DND-41 (cell line): ENCODE results near the gene ADAMTS15.

Experiments used
- ATAC-seq: fragments of 200-7000 bp; cut with Tn5 transposase; 3 replicates; pipeline ENCODE4 v1.9.1; 2021; ENCODE audit warnings: low read depth; ENCODE audit not compliant: insufficient read depth
- DNase-seq: peaks from one replicate; pipeline ENCODE4 v3.0.0-alpha.2; 2020
- H2AFZ ChIP-seq: 2 replicates; pipeline ENCODE4 v1.6.0; 2012; ENCODE audit warnings: low read depth, low read length
- H3K27ac ChIP-seq: 2 replicates; pipeline ENCODE4 v1.5.1; 2012; ENCODE audit warnings: low read length, inconsistent platforms
- H3K27me3 ChIP-seq: fragments of 200-600 bp; sonication (generic); 2 replicates; pipeline ENCODE4 v1.6.0; 2012; ENCODE audit warnings: low read length, mild to moderate bottlenecking, inconsistent platforms; ENCODE audit not compliant: insufficient read depth, poor library complexity
- H3K36me3 ChIP-seq: 2 replicates; pipeline ENCODE4 v1.5.1; 2012; ENCODE audit warnings: low read length, inconsistent platforms; ENCODE audit not compliant: insufficient read depth
- H3K4me1 ChIP-seq: 2 replicates; pipeline ENCODE4 v1.5.1; 2012; ENCODE audit warnings: mild to moderate bottlenecking, low read length; ENCODE audit not compliant: insufficient read depth
- H3K4me2 ChIP-seq: 2 replicates; pipeline ENCODE4 v1.6.0; 2012; ENCODE audit warnings: mild to moderate bottlenecking, moderate library complexity, low read length, inconsistent platforms; ENCODE audit not compliant: insufficient read depth
- H3K4me3 ChIP-seq, 2 experiments: fragments of 200-600 bp in 1 of 2; shearing (Covaris generic) in 1 of 2; 2 replicates each; pipeline ENCODE4 v1.5.1; 2012 to 2016; ENCODE audit warnings: inconsistent platforms in 2 of 2, low read length in 2 of 2, mild to moderate bottlenecking in 2 of 2, low read depth in 1 of 2, moderate library complexity in 1 of 2
- H3K79me2 ChIP-seq: 2 replicates; pipeline ENCODE4 v1.6.0; 2012; ENCODE audit warnings: low read length, inconsistent platforms; ENCODE audit not compliant: insufficient read depth
- H3K9ac ChIP-seq: 2 replicates; pipeline ENCODE4 v1.6.0; 2012; ENCODE audit warnings: low read depth, mild to moderate bottlenecking, inconsistent platforms, low read length, moderate library complexity
- H3K9me3 ChIP-seq: 2 replicates; pipeline ENCODE4 v1.5.1; 2012; ENCODE audit warnings: low read length, moderate library complexity, mild to moderate bottlenecking, inconsistent platforms; ENCODE audit not compliant: insufficient read depth, severe bottlenecking
- H4K20me1 ChIP-seq: 2 replicates; pipeline ENCODE4 v1.6.0; 2012; ENCODE audit warnings: low read length; ENCODE audit not compliant: insufficient read depth
- CTCF ChIP-seq: IDR thresholded peaks from 2 replicates; pipeline ENCODE4 v1.5.1; 2012; ENCODE audit warnings: borderline replicate concordance, low read length, moderate library complexity, mild to moderate bottlenecking; ENCODE audit not compliant: poor library complexity, severe bottlenecking; ENCODE audit errors: extremely low read depth
- EZH2 ChIP-seq: IDR thresholded peaks from 3 replicates; pipeline ENCODE4 v1.6.1; 2012; ENCODE audit warnings: borderline replicate concordance, low read depth, mild to moderate bottlenecking, moderate library complexity, low read length, inconsistent platforms; ENCODE audit not compliant: severe bottlenecking

The ADAMTS15 gene

GRCh38 chr11:130512662-130513061 is 64.2 kb downstream of the ADAMTS15 start:
- H3K27ac ChIP-seq, result no peak overlapping the region
- DNase-seq (no peak), ATAC-seq (no peak)
- no peak overlapping the region for H2AFZ ChIP-seq
- no peak overlapping the region for H3K9ac ChIP-seq
- no peaks in the 10 kb centered on the region for H3K4me1 ChIP-seq
- H4K20me1 ChIP-seq, result no peaks in the 10 kb centered on the region
- H3K79me2 ChIP-seq, result no peaks in the 10 kb centered on the region
- no peaks in the 10 kb centered on the region for H3K36me3 ChIP-seq
- no peak overlapping the region for H3K4me2 ChIP-seq
- H3K27me3 ChIP-seq, result peaks cover 2% of the 10 kb centered on the region
- peaks cover 3% of the 10 kb centered on the region for H3K9me3 ChIP-seq
- TF ChIP-seq CTCF, result no peak
- no peak overlapping the region for H3K4me3 ChIP-seq

GRCh38 chr11:130513132-130513531 is 64.7 kb downstream of the ADAMTS15 start:
- DNase-seq (no peak), ATAC-seq (no peak)
- no peak overlapping the region for H2AFZ ChIP-seq
- no peaks in the 10 kb centered on the region for H4K20me1 ChIP-seq
- H3K9me3 ChIP-seq, result peaks cover 3% of the 10 kb centered on the region
- peaks cover 2% of the 10 kb centered on the region for H3K27me3 ChIP-seq
- no peak overlapping the region for H3K27ac ChIP-seq
- H3K4me3 ChIP-seq, result no peak overlapping the region
- H3K4me1 ChIP-seq, result no peaks in the 10 kb centered on the region
- no peaks in the 10 kb centered on the region for H3K36me3 ChIP-seq
- H3K9ac ChIP-seq, result no peak overlapping the region
- no peak overlapping the region for H3K4me2 ChIP-seq
- no peak for TF ChIP-seq EZH2
- TF ChIP-seq CTCF, result no peak
- no peaks in the 10 kb centered on the region for H3K79me2 ChIP-seq

- no peaks in the 10 kb centered on the region for H3K9me3 ChIP-seq
- no peaks in the 10 kb centered on the region for H3K4me1 ChIP-seq
- no peaks in the 10 kb centered on the region for H3K36me3 ChIP-seq
- H3K27me3 ChIP-seq, result peaks cover 2% of the 10 kb centered on the region
- ATAC-seq (no peak), DNase-seq (no peak)
- no peak overlapping the region for H3K4me2 ChIP-seq
- H3K79me2 ChIP-seq, result no peaks in the 10 kb centered on the region
- H3K27ac ChIP-seq, result no peak overlapping the region
- H3K4me3 ChIP-seq, result no peak overlapping the region
- H3K9ac ChIP-seq, result no peak overlapping the region
- H4K20me1 ChIP-seq, result no peaks in the 10 kb centered on the region
- TF ChIP-seq EZH2, result no peak
- no peak for TF ChIP-seq CTCF
- no peak overlapping the region for H2AFZ ChIP-seq
These were observed 65.9 kb downstream of the ADAMTS15 start for GRCh38 chr11:130514316-130514715.

- Histone ChIP-seq H3K9me3 (no peaks in the 10 kb centered on the region), H3K4me2 (no peak overlapping the region), H3K36me3 (no peaks in the 10 kb centered on the region), H3K9ac (no peak overlapping the region), H3K27ac (no peak overlapping the region), H3K4me3 (no peak overlapping the region), H4K20me1 (no peaks in the 10 kb centered on the region), H3K4me1 (no peaks in the 10 kb centered on the region), H3K27me3 (peaks cover 2% of the 10 kb centered on the region), H2AFZ (no peak overlapping the region), H3K79me2 (no peaks in the 10 kb centered on the region)
- TF ChIP-seq EZH2 (no peak), CTCF (no peak)
- ATAC-seq (no peak), DNase-seq (no peak)
These were observed 66.4 kb downstream of the ADAMTS15 start for GRCh38 chr11:130514851-130515250.
